GM12873 (cell line): ENCODE measurements around the gene PVR.

Source experiments
- TF ChIP-seq, protein P1 (sequence below): IDR thresholded peaks from 2 replicates; pipeline ENCODE4 v1.5.1; 2012; ENCODE audit warnings: low read depth, mild to moderate bottlenecking, moderate library complexity, low read length, control low read depth; ENCODE audit not compliant: insufficient read depth; ENCODE audit errors: missing control alignments

PVR gene, protein sequence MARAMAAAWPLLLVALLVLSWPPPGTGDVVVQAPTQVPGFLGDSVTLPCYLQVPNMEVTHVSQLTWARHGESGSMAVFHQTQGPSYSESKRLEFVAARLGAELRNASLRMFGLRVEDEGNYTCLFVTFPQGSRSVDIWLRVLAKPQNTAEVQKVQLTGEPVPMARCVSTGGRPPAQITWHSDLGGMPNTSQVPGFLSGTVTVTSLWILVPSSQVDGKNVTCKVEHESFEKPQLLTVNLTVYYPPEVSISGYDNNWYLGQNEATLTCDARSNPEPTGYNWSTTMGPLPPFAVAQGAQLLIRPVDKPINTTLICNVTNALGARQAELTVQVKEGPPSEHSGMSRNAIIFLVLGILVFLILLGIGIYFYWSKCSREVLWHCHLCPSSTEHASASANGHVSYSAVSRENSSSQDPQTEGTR

DNA sequence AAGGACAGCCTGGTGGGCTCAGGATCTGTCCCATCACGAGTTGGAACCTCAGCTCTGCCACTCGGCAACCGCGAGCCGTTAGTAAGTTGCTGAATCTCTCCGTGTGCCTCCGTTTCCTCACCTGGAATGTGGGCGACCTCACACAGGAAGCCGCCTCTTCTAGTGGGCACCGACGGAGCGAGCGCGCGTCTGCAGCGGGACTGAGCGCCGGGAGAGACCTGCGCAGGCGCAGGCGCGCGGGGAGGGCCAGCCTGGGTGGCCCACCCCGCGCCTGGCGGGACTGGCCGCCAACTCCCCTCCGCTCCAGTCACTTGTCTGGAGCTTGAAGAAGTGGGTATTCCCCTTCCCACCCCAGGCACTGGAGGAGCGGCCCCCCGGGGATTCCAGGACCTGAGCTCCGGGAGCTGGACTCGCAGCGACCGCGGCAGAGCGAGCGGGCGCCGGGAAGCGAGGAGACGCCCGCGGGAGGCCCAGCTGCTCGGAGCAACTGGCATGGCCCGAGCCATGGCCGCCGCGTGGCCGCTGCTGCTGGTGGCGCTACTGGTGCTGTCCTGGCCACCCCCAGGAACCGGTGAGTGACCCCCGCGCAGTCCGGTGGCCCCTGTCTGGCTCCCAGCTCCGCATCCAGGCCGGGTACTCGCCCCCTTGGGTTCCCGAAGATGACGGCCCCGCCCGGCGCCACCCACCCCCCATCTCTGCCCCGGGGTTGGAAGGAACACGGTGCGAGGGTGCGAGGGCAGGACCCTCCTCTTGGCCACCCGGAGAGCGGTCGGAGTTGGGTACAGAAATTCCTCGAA lies at the start of gene PVR:
Gene PVR (plus strand): TSS at position 306 of the 797 bp plus-strand sequence. CDS start 187 bp downstream, at position 493.
- TF ChIP-seq, protein P1, sequence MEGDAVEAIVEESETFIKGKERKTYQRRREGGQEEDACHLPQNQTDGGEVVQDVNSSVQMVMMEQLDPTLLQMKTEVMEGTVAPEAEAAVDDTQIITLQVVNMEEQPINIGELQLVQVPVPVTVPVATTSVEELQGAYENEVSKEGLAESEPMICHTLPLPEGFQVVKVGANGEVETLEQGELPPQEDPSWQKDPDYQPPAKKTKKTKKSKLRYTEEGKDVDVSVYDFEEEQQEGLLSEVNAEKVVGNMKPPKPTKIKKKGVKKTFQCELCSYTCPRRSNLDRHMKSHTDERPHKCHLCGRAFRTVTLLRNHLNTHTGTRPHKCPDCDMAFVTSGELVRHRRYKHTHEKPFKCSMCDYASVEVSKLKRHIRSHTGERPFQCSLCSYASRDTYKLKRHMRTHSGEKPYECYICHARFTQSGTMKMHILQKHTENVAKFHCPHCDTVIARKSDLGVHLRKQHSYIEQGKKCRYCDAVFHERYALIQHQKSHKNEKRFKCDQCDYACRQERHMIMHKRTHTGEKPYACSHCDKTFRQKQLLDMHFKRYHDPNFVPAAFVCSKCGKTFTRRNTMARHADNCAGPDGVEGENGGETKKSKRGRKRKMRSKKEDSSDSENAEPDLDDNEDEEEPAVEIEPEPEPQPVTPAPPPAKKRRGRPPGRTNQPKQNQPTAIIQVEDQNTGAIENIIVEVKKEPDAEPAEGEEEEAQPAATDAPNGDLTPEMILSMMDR, result no peak

- TF ChIP-seq, protein P1, result no peak
These were observed 47.1 kb upstream of the PVR start for GRCh38 chr19:44596428-44597130.

GRCh38 chr19:44597131-44597491 lies 46.6 kb upstream of the PVR start:
- TF ChIP-seq, protein P1, result no peak

DNA sequence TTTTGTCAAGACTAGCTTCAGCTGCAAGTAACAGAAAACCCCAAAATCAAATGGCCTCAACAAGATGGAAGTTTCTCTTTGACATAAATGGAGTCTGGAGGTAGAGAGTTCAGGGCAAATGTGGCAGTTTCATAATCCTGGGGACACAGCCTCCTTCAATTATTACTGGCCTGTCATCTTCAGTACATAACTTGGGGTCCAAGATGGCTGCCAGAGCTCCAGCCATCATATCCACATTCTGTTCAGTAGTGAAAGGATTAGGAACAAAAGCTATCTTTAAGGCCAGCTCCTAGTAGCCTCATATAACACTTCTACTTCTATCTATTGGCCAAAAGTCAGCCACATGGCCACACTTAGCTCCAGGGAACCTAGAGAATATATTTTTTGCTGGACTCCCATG lies 45.4 kb upstream of the PVR start:
- TF ChIP-seq, protein P1, result no peak

DNA sequence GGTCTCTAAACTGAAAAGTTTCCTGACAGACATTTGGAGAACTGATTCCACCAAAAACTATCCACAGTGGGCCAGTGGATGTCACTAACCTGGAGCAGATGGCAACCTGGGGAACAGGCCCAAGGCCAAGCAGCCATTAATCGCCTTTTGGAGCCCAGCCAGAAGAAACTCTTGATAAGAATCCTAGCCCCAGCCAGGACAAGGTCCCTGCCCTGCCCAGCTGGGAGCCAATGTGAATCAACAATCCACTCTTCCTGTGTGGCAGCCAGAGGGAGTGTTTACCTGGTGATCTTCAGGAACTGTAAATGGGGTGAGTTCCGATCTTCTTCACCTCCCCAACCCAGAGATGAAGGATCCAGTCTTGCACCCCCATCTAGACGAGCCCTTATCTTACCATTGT lies 44.8 kb upstream of the PVR start:
- TF ChIP-seq, protein P1, result no peak

GRCh38 chr19:44600466-44600865 lies 43.2 kb upstream of the PVR start:
- TF ChIP-seq, protein P1, result no peak

DNA sequence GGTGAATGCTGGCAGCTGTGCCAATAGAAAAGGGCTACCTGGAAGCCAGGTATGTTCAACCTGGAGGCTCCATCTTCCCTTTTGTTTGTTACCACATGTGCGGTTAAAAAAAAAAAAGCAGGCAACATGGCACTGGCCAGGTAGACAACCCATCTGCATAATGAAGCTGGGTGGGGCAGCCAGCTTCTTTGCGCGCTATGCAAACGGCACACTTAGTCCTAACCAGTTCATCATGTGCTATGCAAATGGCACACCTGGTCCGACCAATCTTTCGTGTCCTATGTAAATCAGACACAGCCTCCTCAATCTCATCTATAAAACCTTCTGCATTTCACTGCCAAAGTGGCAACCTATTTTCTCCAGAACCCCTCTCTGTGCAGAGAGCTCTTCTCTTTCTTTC lies 41.6 kb upstream of the PVR start:
- TF ChIP-seq, protein P1, result no peak
